Smooth muscle cell (in vitro differentiated cells): ENCODE measurements around the gene FAIM2. TPM values are rescaled to one million over a fixed set of nuclear protein-coding genes. Genes with fewer than 3 reads are reported as not detected.
A peak's percentile ranks its signal among the peaks of the same experiment; 100 is the strongest.

Experiments
- DNase-seq: peaks from one replicate; lab custom pipeline; 2025; ENCODE audit not compliant: unreplicated experiment; lab: John Stamatoyannopoulos, UW
- H2AFZ ChIP-seq: fragments of 200-600 bp; sonication (generic); 2 replicates; pipeline ENCODE4 v1.6.0; 2016; ENCODE audit warnings: antibody characterized with exemption, low read depth, mild to moderate bottlenecking
- H3F3A ChIP-seq: fragments of 200-600 bp; sonication (generic); 2 replicates; pipeline ENCODE4 v1.6.0; 2017; ENCODE audit warnings: antibody characterized with exemption, low read depth
- H3K27ac ChIP-seq: fragments of 200-600 bp; sonication (generic); 2 replicates; pipeline ENCODE4 v1.5.1; 2016; ENCODE audit warnings: low read depth, mild to moderate bottlenecking
- H3K27me3 ChIP-seq: fragments of 200-600 bp; sonication (generic); 2 replicates; pipeline ENCODE4 v1.6.1; 2016; ENCODE audit warnings: low read depth, mild to moderate bottlenecking
- H3K36me3 ChIP-seq: fragments of 200-600 bp; sonication (generic); 2 replicates; pipeline ENCODE4 v1.5.1; 2016; ENCODE audit warnings: low read depth
- H3K4me1 ChIP-seq: fragments of 200-600 bp; sonication (generic); 2 replicates; pipeline ENCODE4 v1.5.1; 2016; ENCODE audit warnings: low read depth
- H3K4me2 ChIP-seq: fragments of 200-600 bp; sonication (generic); 2 replicates; pipeline ENCODE4 v1.6.0; 2016; ENCODE audit warnings: mild to moderate bottlenecking
- H3K4me3 ChIP-seq: fragments of 200-600 bp; sonication (generic); 2 replicates; pipeline ENCODE4 v1.5.1; 2016; ENCODE audit warnings: mild to moderate bottlenecking
- H3K79me2 ChIP-seq: fragments of 200-600 bp; sonication (generic); 2 replicates; pipeline ENCODE4 v1.6.0; 2016; ENCODE audit warnings: low read depth, mild to moderate bottlenecking
- H3K9ac ChIP-seq: fragments of 200-600 bp; sonication (generic); 2 replicates; pipeline ENCODE4 v1.6.0; 2016; ENCODE audit warnings: low read depth
- H3K9me3 ChIP-seq: fragments of 200-600 bp; sonication (generic); replicated peaks from 2 replicates; pipeline ENCODE4 v1.5.1; 2016; ENCODE audit warnings: low read depth
- H4K20me1 ChIP-seq: fragments of 200-600 bp; sonication (generic); 2 replicates; pipeline ENCODE4 v1.6.0; 2016; ENCODE audit warnings: low read depth
- WGBS: methylation state at CpG from one replicate; pipeline ENCODE4 v1.1.7; 2016; ENCODE audit warnings: low lambda C conversion rate; 5-methylcytosine and 5-hydroxymethylcytosine counted together
- polyA plus RNA-seq: library from polyadenylated mRNA; unstranded; fragments of >200 nt; fragmentation: Nextera tagmentation; extraction: Ambion mirVana; gene quantifications from 2 replicates; pipeline ENCODE4 v1.2.1, GENCODE V29; 2016
- total RNA-seq: library from RNA; depleted of rRNA; stranded (reverse); fragments of >200 nt; gene quantifications from 2 replicates; pipeline ENCODE4 v1.2.3, GENCODE V29; 2014
- TF ChIP-seq, protein P1 (sequence below): fragments of 200-600 bp; sonication (generic); IDR thresholded peaks from 2 replicates; pipeline ENCODE4 v1.5.1; 2017; ENCODE audit warnings: borderline replicate concordance, mild to moderate bottlenecking, antibody characterized with exemption; ENCODE audit not compliant: insufficient read depth, poor library complexity, severe bottlenecking

The FAIM2 gene
- total and polyA plus RNA-seq, 2 experiments from 2014 or later: 0.67 to 1.2 TPM

DNA sequence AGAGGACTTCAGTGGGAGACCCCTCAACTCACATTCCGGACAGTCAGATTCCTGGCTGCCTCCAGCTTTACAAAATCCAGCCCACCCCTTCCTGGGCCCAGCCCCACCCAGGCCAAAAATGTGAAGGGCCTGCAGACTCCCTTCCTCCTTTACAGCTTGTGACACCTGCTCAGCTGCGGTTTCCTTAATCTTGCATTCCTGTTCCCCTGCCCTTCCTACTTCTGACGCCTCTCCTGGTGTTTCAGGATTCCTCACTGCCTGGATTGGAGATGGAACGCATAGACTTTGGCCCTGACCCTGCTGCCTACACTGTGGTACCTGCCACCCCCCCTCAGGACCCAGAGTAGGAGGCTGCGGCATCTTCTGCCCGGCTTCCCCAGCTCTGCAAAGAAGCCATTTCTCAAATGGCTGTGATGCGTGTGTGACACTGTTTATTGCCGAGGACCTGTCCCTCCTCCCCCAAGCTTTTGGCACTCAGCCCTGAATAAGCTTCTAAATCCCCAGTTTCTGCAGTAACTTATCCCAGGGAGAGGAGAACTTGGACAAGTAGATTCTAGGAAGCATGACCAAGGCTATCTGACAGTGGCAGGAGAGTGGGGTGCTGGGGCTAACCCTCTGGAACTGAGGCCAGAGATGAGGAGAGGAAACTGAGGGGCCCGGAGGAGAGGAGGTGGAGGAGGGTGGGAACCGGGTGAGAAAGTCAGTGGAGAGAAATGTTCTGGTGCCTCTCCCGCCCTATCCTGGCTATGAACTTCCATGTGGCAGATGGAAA is 35.9 kb downstream of the FAIM2 start:
- peak; percentile 31 for DNase-seq
- H3K36me3 ChIP-seq: no peaks in the 10 kb centered on the region
- peak overlapping the region; percentile 38 for H3K4me2 ChIP-seq
- H3K9me3 ChIP-seq: no peaks in the 10 kb centered on the region
- no peaks in the 10 kb centered on the region for H3K4me1 ChIP-seq
- no peaks in the 10 kb centered on the region for H3K79me2 ChIP-seq
- no peak overlapping the region for H3K9ac ChIP-seq
- peaks cover 14% of the 10 kb centered on the region for H3F3A ChIP-seq
- H2AFZ ChIP-seq: no peak overlapping the region
- TF ChIP-seq, protein P1, sequence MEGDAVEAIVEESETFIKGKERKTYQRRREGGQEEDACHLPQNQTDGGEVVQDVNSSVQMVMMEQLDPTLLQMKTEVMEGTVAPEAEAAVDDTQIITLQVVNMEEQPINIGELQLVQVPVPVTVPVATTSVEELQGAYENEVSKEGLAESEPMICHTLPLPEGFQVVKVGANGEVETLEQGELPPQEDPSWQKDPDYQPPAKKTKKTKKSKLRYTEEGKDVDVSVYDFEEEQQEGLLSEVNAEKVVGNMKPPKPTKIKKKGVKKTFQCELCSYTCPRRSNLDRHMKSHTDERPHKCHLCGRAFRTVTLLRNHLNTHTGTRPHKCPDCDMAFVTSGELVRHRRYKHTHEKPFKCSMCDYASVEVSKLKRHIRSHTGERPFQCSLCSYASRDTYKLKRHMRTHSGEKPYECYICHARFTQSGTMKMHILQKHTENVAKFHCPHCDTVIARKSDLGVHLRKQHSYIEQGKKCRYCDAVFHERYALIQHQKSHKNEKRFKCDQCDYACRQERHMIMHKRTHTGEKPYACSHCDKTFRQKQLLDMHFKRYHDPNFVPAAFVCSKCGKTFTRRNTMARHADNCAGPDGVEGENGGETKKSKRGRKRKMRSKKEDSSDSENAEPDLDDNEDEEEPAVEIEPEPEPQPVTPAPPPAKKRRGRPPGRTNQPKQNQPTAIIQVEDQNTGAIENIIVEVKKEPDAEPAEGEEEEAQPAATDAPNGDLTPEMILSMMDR: no peak
- H3K4me3 ChIP-seq: no peak overlapping the region
- H3K27me3 ChIP-seq: no peaks in the 10 kb centered on the region
- H3K27ac ChIP-seq: peak overlapping the region; percentile 71
- WGBS: 37% methylated on average over 10 of the region's 11 CpGs
- H4K20me1 ChIP-seq: no peaks in the 10 kb centered on the region

DNA sequence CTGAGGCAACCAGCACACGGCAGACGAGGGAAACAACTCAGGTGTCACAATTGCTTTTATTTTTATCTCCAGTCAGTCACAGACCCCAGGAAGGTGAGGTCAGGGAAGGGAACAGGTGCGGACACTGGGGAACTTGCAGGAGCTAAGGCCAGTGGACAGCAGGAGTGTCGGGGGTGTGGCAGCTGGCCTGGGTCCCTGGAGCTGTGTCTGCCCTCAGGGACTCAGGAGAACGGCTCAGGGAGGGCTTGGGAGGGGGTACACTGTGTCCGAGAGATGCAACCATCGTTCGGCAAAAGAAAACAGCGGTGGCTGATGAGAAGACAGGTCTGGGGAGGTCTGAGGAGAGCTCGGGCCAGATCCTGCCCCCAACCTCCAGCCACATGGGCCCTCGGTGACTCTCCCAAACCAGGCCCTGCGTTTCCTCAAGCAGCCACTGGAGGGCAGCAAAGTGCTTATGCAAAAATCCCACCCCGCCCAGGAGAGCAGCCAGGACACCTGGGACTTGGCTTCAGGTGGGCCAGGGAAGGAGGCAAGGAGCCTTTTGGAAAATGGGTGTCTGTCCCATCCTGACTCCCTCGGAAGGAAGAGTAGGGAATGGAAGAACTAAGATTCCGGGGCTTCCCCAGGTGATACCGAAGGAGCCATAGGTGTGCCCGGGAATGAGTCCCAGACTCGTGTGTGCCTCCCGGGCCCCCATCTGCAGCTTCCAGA is 36.7 kb downstream of the FAIM2 start:
- H3F3A ChIP-seq: peaks cover 14% of the 10 kb centered on the region
- H3K4me1 ChIP-seq: no peaks in the 10 kb centered on the region
- H3K36me3 ChIP-seq: no peaks in the 10 kb centered on the region
- DNase-seq: peak; percentile 53
- H3K27ac ChIP-seq: no peak overlapping the region
- no peaks in the 10 kb centered on the region for H3K9me3 ChIP-seq
- TF ChIP-seq, protein P1: peak; percentile 96
- no peak overlapping the region for H3K4me3 ChIP-seq
- H3K4me2 ChIP-seq: peak overlapping the region; percentile 38
- no peaks in the 10 kb centered on the region for H3K27me3 ChIP-seq
- H3K79me2 ChIP-seq: no peaks in the 10 kb centered on the region
- H4K20me1 ChIP-seq: no peaks in the 10 kb centered on the region
- 41% methylated on average over 19 of the region's 19 CpGs for WGBS
- H2AFZ ChIP-seq: no peak overlapping the region
- H3K9ac ChIP-seq: no peak overlapping the region

DNA sequence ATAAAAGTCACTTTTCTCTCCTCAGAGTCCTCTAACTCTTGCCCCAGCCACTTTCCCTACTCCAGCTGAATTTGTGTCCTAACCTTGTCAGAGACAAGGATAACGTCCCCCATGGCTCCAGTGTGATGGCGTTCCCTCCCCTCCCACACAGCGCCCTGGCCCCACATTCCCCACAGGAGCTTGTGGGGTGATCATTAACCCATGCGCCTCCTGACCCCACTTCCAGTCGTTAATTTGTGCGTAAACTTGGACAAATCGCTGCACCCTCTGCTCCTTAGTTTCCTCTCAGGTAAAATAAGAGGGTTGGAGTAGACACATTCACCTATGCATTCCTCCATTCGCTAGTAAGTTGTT is 37.9 kb downstream of the FAIM2 start:
- Histone ChIP-seq H3K4me3 (no peak overlapping the region), H3K4me2 (no peak overlapping the region), H3F3A (peaks cover 14% of the 10 kb centered on the region), H4K20me1 (no peaks in the 10 kb centered on the region), H3K9me3 (no peaks in the 10 kb centered on the region), H3K4me1 (no peaks in the 10 kb centered on the region), H3K27ac (no peak overlapping the region), H3K27me3 (no peaks in the 10 kb centered on the region), H3K9ac (no peak overlapping the region), H3K79me2 (no peaks in the 10 kb centered on the region), H2AFZ (no peak overlapping the region), H3K36me3 (no peaks in the 10 kb centered on the region)
- TF ChIP-seq, protein P1: no peak
- no peak for DNase-seq
- WGBS: 92% methylated on average over 8 of the region's 8 CpGs
